ENCODE data around the gene AQP7.

DNA sequence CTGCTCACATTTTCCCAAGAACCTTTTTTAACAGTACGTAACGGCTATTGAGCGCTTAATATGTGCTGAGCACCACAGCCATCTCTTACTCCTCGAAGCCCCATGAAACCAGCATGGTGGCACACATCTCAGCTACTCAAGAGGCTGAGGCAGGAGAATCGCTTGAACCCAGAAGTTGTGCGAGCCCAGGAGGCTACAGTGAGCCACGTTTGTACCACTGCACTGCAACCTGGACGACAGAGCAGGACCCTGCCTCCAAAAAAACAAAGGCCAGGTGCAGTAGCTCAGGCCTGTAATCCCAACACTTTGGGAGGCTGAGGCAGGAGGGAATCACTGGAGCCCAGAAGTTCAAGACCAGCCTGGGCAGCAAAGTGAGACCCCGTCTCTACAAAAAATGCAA, 28.2 kb downstream of the AQP7 start:
- TF ChIP-seq, protein P1, sequence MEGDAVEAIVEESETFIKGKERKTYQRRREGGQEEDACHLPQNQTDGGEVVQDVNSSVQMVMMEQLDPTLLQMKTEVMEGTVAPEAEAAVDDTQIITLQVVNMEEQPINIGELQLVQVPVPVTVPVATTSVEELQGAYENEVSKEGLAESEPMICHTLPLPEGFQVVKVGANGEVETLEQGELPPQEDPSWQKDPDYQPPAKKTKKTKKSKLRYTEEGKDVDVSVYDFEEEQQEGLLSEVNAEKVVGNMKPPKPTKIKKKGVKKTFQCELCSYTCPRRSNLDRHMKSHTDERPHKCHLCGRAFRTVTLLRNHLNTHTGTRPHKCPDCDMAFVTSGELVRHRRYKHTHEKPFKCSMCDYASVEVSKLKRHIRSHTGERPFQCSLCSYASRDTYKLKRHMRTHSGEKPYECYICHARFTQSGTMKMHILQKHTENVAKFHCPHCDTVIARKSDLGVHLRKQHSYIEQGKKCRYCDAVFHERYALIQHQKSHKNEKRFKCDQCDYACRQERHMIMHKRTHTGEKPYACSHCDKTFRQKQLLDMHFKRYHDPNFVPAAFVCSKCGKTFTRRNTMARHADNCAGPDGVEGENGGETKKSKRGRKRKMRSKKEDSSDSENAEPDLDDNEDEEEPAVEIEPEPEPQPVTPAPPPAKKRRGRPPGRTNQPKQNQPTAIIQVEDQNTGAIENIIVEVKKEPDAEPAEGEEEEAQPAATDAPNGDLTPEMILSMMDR (conservative IDR thresholded peaks at IDR 0.05 in 1 of 2, IDR thresholded peaks at IDR 0.05 in 1 of 2; ENCODE audit: low read depth in 1 of 2, low read length in 2 of 2), result no peak
- no peak for TF ChIP-seq EZH2 (IDR thresholded peaks at IDR 0.05; ENCODE audit: low read length, missing control alignments)
